H1 (cell line): Measurements from ENCODE around the gene PNMA8B. TPM values are rescaled to one million over a fixed set of nuclear protein-coding genes. Genes with fewer than 3 reads are reported as not detected.

Experiments
- CTCF ChIA-PET: fragments of 300-600 bp; sonication (Branson Sonifier 250); formaldehyde crosslinking; loops from one replicate; lab custom pipeline; 2021; ENCODE audit not compliant: partially characterized antibody; lab: Charles Lee
- POLR2A ChIA-PET: fragments of 300-600 bp; sonication (Branson Sonifier 250); formaldehyde crosslinking; loops from one replicate; lab custom pipeline; 2021; ENCODE audit warnings: inconsistent platforms; ENCODE audit not compliant: partially characterized antibody; lab: Charles Lee
- DNase-seq, 2 experiments: peaks; one replicate each; pipeline versions ENCODE4 v3.0.0 to v3.0.0-alpha.2; 2010 to 2022; ENCODE audit warnings: low spot score in 2 of 2, low read depth in 1 of 2, mixed read lengths in 1 of 2
- FAIRE-seq: peaks from 2 replicates; lab custom pipeline; 2011; peaks lifted over from hg19 to GRCh38; lab: Jason Lieb, UNC
- H2AFZ ChIP-seq: 2 replicates; pipeline ENCODE4 v1.8.1; 2012; ENCODE audit warnings: low read length, inconsistent platforms
- H2AK5ac ChIP-seq: 2 replicates; pipeline ENCODE4 v1.6.1; 2013; ENCODE audit warnings: low read depth, low read length
- H2BK120ac ChIP-seq: replicated peaks from 2 replicates; pipeline ENCODE3; 2013; ENCODE audit warnings: low read depth, low read length, inconsistent platforms
- H2BK12ac ChIP-seq: 2 replicates; pipeline ENCODE4 v1.6.1; 2013; ENCODE audit warnings: low read depth, low read length
- H2BK15ac ChIP-seq: 2 replicates; pipeline ENCODE4 v1.6.1; 2013; ENCODE audit warnings: low read length
- H2BK20ac ChIP-seq: 2 replicates; pipeline ENCODE4 v1.6.1; 2013; ENCODE audit warnings: low read length
- H2BK5ac ChIP-seq: 2 replicates; pipeline ENCODE4 v1.6.1; 2013; ENCODE audit warnings: low read depth, low read length
- H3K14ac ChIP-seq: 2 replicates; pipeline ENCODE4 v1.6.1; 2013; ENCODE audit warnings: inconsistent platforms; ENCODE audit not compliant: insufficient read length
- H3K18ac ChIP-seq: 2 replicates; pipeline ENCODE4 v1.6.1; 2013; ENCODE audit warnings: low read length; ENCODE audit errors: extremely low read depth
- H3K23ac ChIP-seq: 2 replicates; pipeline ENCODE4 v1.6.1; 2013; ENCODE audit warnings: inconsistent platforms; ENCODE audit not compliant: insufficient read length
- H3K23me2 ChIP-seq: 2 replicates; pipeline ENCODE4 v1.6.1; 2013; ENCODE audit warnings: low read depth, low read length
- H3K27ac ChIP-seq: 2 replicates; pipeline ENCODE4 v1.6.1; 2011; ENCODE audit warnings: low read depth, low read length, inconsistent platforms
- H3K27me3 ChIP-seq, 4 experiments: replicated peaks in 1 of 4; 1 replicate in 1 of 4; 2 replicates in 3 of 4; pipeline versions ENCODE4 v1.6.1 to v1.8.1; 2011 to 2013; ENCODE audit warnings: low read length in 3 of 4, mild to moderate bottlenecking in 3 of 4, inconsistent platforms in 2 of 4, mixed read lengths in 2 of 4, moderate library complexity in 1 of 4; ENCODE audit not compliant: control insufficient read depth in 3 of 4, insufficient read depth in 3 of 4; ENCODE audit errors: extremely low read depth in 1 of 4
- H3K36me3 ChIP-seq, 4 experiments: 2 replicates each; pipeline versions ENCODE4 v1.6.1 to v1.8.1; 2011 to 2013; ENCODE audit warnings: mild to moderate bottlenecking in 4 of 4, low read length in 3 of 4, moderate library complexity in 2 of 4, control low read depth in 1 of 4, inconsistent platforms in 1 of 4; ENCODE audit not compliant: insufficient read depth in 4 of 4, control insufficient read depth in 2 of 4
- H3K4ac ChIP-seq: replicated peaks from 2 replicates; pipeline ENCODE3; 2013; ENCODE audit warnings: low read length, low read depth, mixed read lengths, inconsistent platforms; ENCODE audit not compliant: insufficient read length
- H3K4me1 ChIP-seq, 4 experiments: replicated peaks in 1 of 4; 1 replicate in 1 of 4; 2 replicates in 3 of 4; pipeline versions ENCODE4 v1.6.1 to v1.8.1; 2011 to 2013; ENCODE audit warnings: low read length in 3 of 4, inconsistent platforms in 2 of 4, mixed read lengths in 1 of 4; ENCODE audit not compliant: insufficient read depth in 4 of 4, control insufficient read depth in 3 of 4
- H3K4me2 ChIP-seq, 2 experiments: 2 replicates each; pipeline versions ENCODE4 v1.6.1 to v1.8.1; 2011 to 2013; ENCODE audit warnings: low read depth in 2 of 2, low read length in 2 of 2, control low read depth in 1 of 2, inconsistent platforms in 1 of 2, mild to moderate bottlenecking in 1 of 2; ENCODE audit not compliant: insufficient read depth in 1 of 2
- H3K4me3 ChIP-seq, 4 experiments: fragments of 200-600, 300-600 bp in 1 of 4; sonication (generic), shearing (Covaris generic), sonication (Bioruptor Twin) in 1 of 4; 2 replicates each; pipeline versions ENCODE4 v1.5.1 to v1.8.1; 2011 to 2016; ENCODE audit warnings: low read length in 4 of 4, low read depth in 3 of 4, control low read depth in 2 of 4, inconsistent platforms in 2 of 4, mild to moderate bottlenecking in 2 of 4, mixed read lengths in 1 of 4, moderate library complexity in 1 of 4; ENCODE audit not compliant: insufficient read depth in 2 of 4; ENCODE audit errors: extremely low read depth in 1 of 4
- H3K56ac ChIP-seq: replicated peaks from 2 replicates; pipeline ENCODE3; 2013; ENCODE audit warnings: low read depth, mild to moderate bottlenecking, mixed read lengths, low read length, inconsistent platforms; ENCODE audit not compliant: insufficient read length
- H3K79me1 ChIP-seq: 2 replicates; pipeline ENCODE4 v1.6.1; 2013; ENCODE audit warnings: low read depth, low read length, control low read depth
- H3K79me2 ChIP-seq, 2 experiments: 2 replicates each; pipeline versions ENCODE4 v1.6.1 to v1.8.1; 2012 to 2013; ENCODE audit warnings: low read length in 2 of 2, mild to moderate bottlenecking in 2 of 2, inconsistent platforms in 1 of 2; ENCODE audit not compliant: insufficient read depth in 2 of 2, control insufficient read depth in 1 of 2
- H3K9ac ChIP-seq, 4 experiments: replicated peaks in 1 of 4; 1 replicate in 1 of 4; 2 replicates in 3 of 4; pipeline versions ENCODE4 v1.6.1 to v1.8.1; 2011 to 2013; ENCODE audit warnings: low read depth in 3 of 4, low read length in 3 of 4, control low read depth in 2 of 4, mild to moderate bottlenecking in 2 of 4, moderate library complexity in 2 of 4, inconsistent platforms in 1 of 4; ENCODE audit errors: extremely low read depth in 1 of 4
- H3K9me3 ChIP-seq, 2 experiments: 2 replicates each; pipeline versions ENCODE4 v1.6.1 to v1.8.1; 2012 to 2013; ENCODE audit warnings: mild to moderate bottlenecking in 2 of 2, moderate library complexity in 2 of 2, control low read depth in 1 of 2, inconsistent platforms in 1 of 2, low read depth in 1 of 2, low read length in 1 of 2, mixed read lengths in 1 of 2; ENCODE audit not compliant: insufficient read depth in 2 of 2
- H4K20me1 ChIP-seq, 2 experiments: replicated peaks in 1 of 2; 2 replicates each; pipeline versions ENCODE3 to v1.8.1; 2011 to 2013; ENCODE audit warnings: inconsistent platforms in 2 of 2, low read length in 2 of 2, mild to moderate bottlenecking in 1 of 2; ENCODE audit not compliant: insufficient read depth in 2 of 2, control insufficient read depth in 1 of 2
- H4K5ac ChIP-seq: 2 replicates; pipeline ENCODE4 v1.6.1; 2013; ENCODE audit warnings: low read length, low read depth, mixed read lengths, inconsistent platforms; ENCODE audit not compliant: insufficient read length
- H4K8ac ChIP-seq: 2 replicates; pipeline ENCODE4 v1.8.0; 2013; ENCODE audit warnings: mild to moderate bottlenecking, moderate library complexity, low read length, inconsistent platforms; ENCODE audit not compliant: insufficient read depth; ENCODE audit errors: extremely low read depth
- H4K91ac ChIP-seq: replicated peaks from 2 replicates; pipeline ENCODE3; 2013; ENCODE audit warnings: low read length, mixed read lengths, inconsistent platforms; ENCODE audit not compliant: insufficient read length
- BACH1 ChIP-seq: IDR thresholded peaks from 2 replicates; pipeline ENCODE4 v1.6.1; 2012; ENCODE audit warnings: low read length, improper control_type of control experiment
- BRCA1 ChIP-seq: IDR thresholded peaks from 2 replicates; pipeline ENCODE4 v1.6.1; 2012; ENCODE audit warnings: low read depth, low read length, improper control_type of control experiment
- WGBS, 2 experiments: shearing (Covaris generic) in 1 of 2; methylation state at CpG; one replicate each; pipeline versions ENCODE4 v1.1.6 to v1.1.7; 2013 to 2015; ENCODE audit warnings: low lambda C conversion rate in 2 of 2, mixed read lengths in 2 of 2, inconsistent platforms in 1 of 2, low coverage in 1 of 2, missing lambda C conversion rate in 1 of 2; ENCODE audit not compliant: insufficient replicate concordance in 2 of 2, insufficient coverage in 1 of 2, insufficient read length in 1 of 2; ENCODE audit errors: extremely low coverage in 1 of 2, missing lambda C conversion rate in 1 of 2; 5-methylcytosine and 5-hydroxymethylcytosine counted together
- polyA plus RNA-seq, 7 experiments: library from polyadenylated mRNA; depleted of rRNA in 3 of 7; stranded (reverse) in 5 of 7; unstranded in 2 of 7; fragments of >200 nt in 5 of 7; fragments of 200-250 nt in 2 of 7; gene quantifications; 1 replicate in 5 of 7; 2 replicates in 1 of 7; 4 replicates in 1 of 7; pipeline versions ENCODE4 v1.2.1 to v1.2.3, GENCODE V29; 2011 to 2013; ENCODE audit warnings: missing spikeins in 2 of 7, mixed read lengths in 2 of 7
- total RNA-seq: library from RNA; stranded (reverse); fragmentation: NEBNext Ultra II Directional; extraction: Animal tissue kit (Norgen Biotek cat#: 25700); gene quantifications from 2 replicates; pipeline ENCODE4 v1.2.1, GENCODE V29; 2021

Gene PNMA8B
- total and polyA plus RNA-seq, 2 of the 8 experiments (the other 6 are each of a cell fraction or from before 2014, with no cell fraction given): 0.48 to 1.4 TPM

GRCh38 chr19:46460981-46461380, 34.7 kb downstream of the PNMA8B start:
- Histone ChIP-seq H2BK120ac (no peak overlapping the region), H2AK5ac (no peak overlapping the region), H3K27ac (no peak overlapping the region), H2AFZ (no peak overlapping the region), H3K23me2 (no peaks in the 10 kb centered on the region), H3K79me1 (no peaks in the 10 kb centered on the region), H4K8ac (no peak overlapping the region), H3K4ac (no peak overlapping the region), H3K14ac (no peak overlapping the region), H2BK12ac (no peak overlapping the region), H3K79me2 (no peaks in the 10 kb centered on the region), H3K9ac (no peak overlapping the region), H4K91ac (no peak overlapping the region), H3K36me3 (no peaks in the 10 kb centered on the region), H2BK20ac (no peak overlapping the region), H3K27me3 (no peaks in the 10 kb centered on the region), H3K23ac (no peak overlapping the region), H2BK15ac (no peak overlapping the region), H3K18ac (no peak overlapping the region), H2BK5ac (no peak overlapping the region), H3K56ac (no peak overlapping the region), H4K5ac (no peak overlapping the region), H3K4me3 (no peak overlapping the region), H3K9me3 (no peaks in the 10 kb centered on the region), H3K4me2 (no peak overlapping the region), H4K20me1 (no peaks in the 10 kb centered on the region), H3K4me1 (no peaks in the 10 kb centered on the region)
- FAIRE-seq (no peak), DNase-seq (no peak)
- WGBS, 2 experiments: 100% methylated on average over 1 of the region's 1 CpG; no CpG with 5 or more reads in 1 of the 2 experiments
- ChIA-PET CTCF (interaction anchor here (0.6 to 1.3 kb wide), 4 partner anchors 10 to 232 kb away, joined by 3 to 4 read pairs (median 4); partner anchors contain the start of gene PNMA8A), POLR2A (no interaction called here)
- no peak for TF ChIP-seq BACH1
- TF ChIP-seq BRCA1: no peak
